WI38 (cell line): ENCODE results near the gene CRACR2A.

Experiments used
- H3K4me3 ChIP-seq: 2 replicates; pipeline ENCODE4 v1.5.1; 2011; ENCODE audit warnings: low read depth, mild to moderate bottlenecking, control low read depth, low read length
- TF ChIP-seq, protein P1 (sequence below): IDR thresholded peaks from 2 replicates; pipeline ENCODE4 v1.5.1; 2012; ENCODE audit warnings: low read depth, mild to moderate bottlenecking, control low read depth, low read length

CRACR2A gene

DNA sequence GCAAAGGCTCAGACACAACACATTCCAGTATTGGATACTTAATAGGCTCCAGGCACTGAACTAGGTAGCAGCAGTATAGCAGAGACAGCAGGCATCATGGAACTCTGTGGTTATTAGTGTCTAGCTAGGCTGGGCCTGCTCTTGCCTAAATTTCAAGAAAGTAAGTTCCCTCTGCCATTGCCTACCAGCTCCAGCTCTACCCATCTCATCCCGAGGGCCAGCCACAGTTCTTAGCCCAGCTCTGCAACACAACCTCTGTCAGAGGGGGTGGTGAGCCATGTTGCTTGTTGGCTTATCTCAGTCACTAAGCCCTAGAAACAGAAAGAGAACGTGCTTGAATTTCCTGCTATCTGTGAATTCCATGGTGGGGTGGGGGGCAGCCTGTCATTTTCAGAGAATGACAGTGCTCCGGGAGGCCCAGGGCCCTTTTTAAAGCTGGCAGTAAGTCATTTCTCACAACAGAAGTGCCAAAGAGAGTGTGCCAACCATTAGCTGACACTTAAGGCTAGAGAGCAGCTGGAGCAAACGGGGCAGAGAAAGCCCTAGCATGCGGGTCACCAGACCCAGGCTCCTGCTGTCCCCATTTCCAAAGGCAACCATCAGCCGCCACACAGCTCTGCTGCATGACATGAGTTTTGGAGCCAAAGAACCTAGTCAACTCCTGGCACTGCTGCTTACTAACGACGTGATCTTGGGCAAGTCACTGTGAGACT is 156.1 kb downstream of the CRACR2A start:
- H3K4me3 ChIP-seq = no peak overlapping the region
- TF ChIP-seq, protein P1, sequence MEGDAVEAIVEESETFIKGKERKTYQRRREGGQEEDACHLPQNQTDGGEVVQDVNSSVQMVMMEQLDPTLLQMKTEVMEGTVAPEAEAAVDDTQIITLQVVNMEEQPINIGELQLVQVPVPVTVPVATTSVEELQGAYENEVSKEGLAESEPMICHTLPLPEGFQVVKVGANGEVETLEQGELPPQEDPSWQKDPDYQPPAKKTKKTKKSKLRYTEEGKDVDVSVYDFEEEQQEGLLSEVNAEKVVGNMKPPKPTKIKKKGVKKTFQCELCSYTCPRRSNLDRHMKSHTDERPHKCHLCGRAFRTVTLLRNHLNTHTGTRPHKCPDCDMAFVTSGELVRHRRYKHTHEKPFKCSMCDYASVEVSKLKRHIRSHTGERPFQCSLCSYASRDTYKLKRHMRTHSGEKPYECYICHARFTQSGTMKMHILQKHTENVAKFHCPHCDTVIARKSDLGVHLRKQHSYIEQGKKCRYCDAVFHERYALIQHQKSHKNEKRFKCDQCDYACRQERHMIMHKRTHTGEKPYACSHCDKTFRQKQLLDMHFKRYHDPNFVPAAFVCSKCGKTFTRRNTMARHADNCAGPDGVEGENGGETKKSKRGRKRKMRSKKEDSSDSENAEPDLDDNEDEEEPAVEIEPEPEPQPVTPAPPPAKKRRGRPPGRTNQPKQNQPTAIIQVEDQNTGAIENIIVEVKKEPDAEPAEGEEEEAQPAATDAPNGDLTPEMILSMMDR = no peak

DNA sequence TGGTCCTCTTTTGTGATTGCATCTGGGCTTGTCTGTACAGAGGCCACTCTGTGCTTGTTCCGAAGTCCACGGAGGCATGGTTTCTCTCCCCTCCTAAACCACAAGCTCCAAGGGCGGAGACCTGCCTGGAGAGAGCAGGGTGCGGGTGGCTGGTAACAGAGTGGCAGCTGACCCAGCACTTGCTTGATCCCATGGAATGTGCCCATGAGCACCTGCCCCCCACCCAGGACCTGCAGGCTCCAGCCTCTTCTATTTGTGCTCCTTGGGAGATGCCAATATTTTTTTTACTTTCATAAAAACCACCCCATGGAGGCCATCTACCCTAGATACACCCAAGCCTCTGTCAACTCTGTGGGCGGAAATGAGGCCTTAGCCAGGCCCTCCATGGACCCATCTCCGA is 157.2 kb downstream of the CRACR2A start:
- no peak overlapping the region for H3K4me3 ChIP-seq
- TF ChIP-seq, protein P1 = no peak

DNA sequence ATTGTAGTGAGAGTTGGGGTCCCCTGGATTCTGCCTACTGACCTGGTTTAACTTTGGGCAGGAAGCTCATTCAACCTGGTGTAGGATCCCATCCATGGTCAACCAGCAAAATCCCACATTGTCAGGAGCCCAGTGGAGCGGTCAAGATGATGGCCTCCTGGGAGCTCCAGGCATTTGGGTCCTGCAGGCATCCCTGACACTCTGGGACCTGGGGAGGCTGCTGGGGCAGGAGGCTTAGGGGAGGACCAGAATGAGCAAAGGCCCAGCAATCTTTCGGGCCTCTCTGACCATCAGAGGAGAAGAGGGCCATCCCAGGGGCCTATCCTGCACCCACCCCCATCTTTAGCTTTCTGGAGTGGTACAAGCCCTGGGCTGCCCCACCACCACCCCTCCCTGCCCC is 157.9 kb downstream of the CRACR2A start:
- H3K4me3 ChIP-seq = no peak overlapping the region
- TF ChIP-seq, protein P1 = no peak

DNA sequence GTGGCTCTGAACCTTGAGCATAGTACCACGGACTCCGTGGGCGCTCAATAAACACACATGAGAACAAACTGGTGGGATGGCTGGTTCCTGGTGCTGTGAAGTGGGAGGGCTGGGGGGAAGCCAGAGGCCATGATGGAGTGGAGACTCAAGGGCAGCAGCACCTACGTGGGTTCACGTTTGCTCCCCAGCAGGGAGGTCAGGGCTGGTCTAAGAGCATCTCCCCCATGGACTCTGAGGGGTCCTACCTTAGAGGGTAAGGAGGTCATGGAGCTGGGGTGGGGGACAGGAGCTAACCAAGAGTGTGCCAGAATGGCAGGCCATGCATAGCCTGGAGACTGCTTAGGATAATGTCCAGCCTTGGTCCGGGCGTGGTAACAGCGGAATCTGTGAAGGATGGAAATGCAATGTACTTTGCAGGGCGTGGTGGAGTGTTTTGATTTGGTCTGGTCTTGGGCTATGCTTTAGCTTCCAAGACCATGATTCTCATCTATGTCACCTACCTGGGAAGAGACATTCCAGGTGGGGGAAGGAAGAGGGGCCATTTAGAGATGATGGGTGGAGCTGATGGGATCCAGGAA is 158.9 kb downstream of the CRACR2A start:
- no peak overlapping the region for H3K4me3 ChIP-seq
- TF ChIP-seq, protein P1 = no peak

DNA sequence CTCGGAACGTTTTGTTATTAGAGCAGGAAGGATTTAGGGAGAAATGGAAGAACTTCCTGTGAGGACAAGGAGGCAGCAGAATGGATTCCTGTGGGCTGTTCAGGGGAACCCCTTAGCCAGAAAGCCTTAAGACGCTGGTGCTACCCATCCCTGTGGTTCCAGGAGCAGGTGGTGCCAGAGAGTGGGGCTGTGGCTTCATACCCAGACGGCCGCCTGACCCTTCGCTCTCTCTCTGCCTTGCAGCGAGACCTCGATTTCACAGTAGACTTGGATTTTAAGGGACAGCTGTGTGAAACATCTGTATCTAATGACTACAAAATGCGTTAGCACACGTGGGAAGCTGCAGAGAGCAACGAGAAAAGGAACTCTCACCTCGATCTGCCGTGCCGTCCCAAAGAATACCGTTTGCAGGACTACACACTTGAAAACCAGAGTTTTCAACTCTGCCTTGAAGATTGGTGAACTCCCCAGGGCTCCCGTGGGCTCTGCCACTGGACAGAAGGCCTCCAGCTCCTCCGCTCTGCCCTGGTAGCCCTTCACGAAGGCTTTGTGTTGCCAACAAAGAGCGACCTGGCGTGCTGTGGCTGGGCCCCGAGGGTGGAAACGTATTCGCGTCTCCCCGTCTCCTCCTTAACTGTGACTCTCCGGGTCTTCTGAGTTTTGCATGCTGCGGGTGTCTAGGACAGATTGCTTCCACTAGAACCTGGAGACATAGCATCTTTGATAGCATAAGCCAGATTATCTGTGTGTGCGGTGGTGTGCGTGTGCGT is 159.9 kb downstream of the CRACR2A start:
- H3K4me3 ChIP-seq = no peak overlapping the region
- TF ChIP-seq, protein P1 = no peak

DNA sequence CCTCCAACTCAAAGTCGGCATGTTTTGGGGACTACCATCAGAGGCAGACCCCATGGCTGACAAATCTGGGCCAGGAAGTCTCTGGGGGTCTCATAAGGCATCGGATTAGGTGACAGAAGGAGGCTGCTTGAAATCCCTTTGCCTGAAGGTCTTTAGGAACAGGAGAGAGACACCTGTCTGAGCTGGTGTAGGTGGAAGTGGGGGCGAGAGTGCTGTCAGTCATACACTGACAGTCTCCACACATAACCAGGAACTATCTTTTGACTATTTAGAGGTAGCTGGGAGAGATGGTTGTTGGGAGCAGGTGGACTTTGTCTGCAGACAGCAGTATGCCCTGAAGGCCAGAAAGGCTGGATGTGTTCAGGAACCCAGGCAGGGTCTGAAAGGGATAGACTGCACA is 163.2 kb downstream of the CRACR2A start:
- TF ChIP-seq, protein P1 = no peak
- H3K4me3 ChIP-seq = no peak overlapping the region
